ENCODE data around the gene SET.
"Not testable (repeated sequence)": the region's sequence is repeated elsewhere in the genome, so short reads cannot be mapped to it uniquely, and the experiment has no call there.

SET gene

DNA sequence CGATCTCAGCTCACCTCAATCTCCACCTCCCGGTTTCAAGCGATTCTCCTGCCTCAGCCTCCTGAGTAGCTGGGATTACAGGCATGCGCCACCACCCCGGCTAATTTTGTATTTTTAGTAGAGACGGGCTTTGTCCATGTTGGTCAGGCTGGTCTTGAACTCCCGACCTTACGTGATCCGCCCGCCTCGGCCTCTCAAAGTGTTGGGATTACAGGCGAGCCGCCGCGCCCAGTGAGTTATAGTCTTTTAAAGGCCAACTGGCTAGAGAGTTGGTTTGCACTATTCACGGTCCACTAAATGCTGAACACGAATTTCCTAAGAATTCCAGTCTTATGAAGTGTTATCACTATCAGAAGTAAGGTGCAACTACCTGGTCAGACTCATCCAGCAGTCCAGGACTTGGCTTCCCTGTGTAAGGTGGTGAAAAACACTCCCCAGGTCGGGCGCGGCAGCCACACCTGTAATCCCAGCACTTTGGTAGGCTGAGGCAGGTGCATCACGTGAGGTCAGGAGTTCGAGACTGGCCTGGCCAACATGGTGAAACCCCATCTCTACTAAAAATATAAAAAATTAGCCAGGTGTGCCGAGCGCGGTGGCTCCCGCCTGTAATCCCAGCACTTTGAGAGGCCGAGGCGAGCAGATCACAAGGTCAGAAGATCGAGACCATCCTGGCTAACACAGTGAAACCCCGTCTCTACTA, 10.2 kb downstream of the SET start:
- H2BK5ac ChIP-seq (ENCODE audit: low read length); H3K79me2 ChIP-seq (ENCODE audit: control insufficient read depth, insufficient read depth, low read length); H4K5ac ChIP-seq (ENCODE audit: low read length); H2AK5ac ChIP-seq (ENCODE audit: low read length); H2BK120ac ChIP-seq (ENCODE audit: low read depth, low read length); H3K4me1 ChIP-seq (ENCODE audit: control insufficient read depth, low read depth, low read length); H3K9ac ChIP-seq (ENCODE audit: low read length); H3K4ac ChIP-seq (ENCODE audit: low read depth, low read length); H4K8ac ChIP-seq (ENCODE audit: low read depth, low read length); H3K18ac ChIP-seq (ENCODE audit: low read length); H3K27me3 ChIP-seq (ENCODE audit: insufficient read depth, low read length, poor library complexity); H3K4me3 ChIP-seq (ENCODE audit: low read length); H3K23ac ChIP-seq (ENCODE audit: low read length); H2BK15ac ChIP-seq (replicated peaks; ENCODE audit: low read depth); H3K4me2 ChIP-seq (ENCODE audit: low read length); H3K79me1 ChIP-seq (ENCODE audit: low read length); H3K56ac ChIP-seq (ENCODE audit: low read length); H3K36me3 ChIP-seq (ENCODE audit: control insufficient read depth, insufficient read depth, low read length); H3K27ac ChIP-seq (ENCODE audit: low read depth, low read length); DNase-seq: not testable (repeated sequence)
- no CpG with 5 or more reads among the region's 30 CpGs for WGBS (ENCODE audit: extremely low coverage, insufficient coverage, low lambda C conversion rate)

DNA sequence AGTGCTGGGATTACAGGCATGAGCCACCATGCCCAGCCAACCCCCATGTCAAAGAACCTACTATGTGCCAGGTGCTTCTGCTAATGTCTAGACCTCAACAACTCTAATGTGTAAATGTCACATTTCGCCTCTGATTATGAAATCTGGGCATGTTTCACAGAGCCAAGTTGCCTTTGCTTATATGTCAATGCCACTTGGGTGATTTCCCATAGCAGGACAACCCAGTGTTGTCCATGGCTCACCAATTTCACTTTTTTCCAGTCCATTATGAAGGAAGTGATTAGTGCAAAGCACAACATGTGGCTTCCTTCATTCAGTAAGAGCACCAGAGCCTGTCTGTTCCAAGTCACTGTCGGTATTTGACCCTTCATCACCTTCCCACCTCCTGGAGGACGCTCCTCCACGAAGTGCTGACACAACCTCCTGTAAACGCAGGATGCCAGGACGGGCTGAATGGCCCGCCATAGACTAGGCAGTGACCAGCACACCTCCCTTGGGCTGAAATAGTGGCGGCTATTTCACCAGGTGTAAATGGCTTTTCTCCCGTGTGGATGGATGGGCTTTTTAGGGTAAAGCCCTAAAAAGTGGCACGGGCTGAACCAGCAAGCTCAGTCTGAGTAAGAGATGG, 12.3 kb downstream of the SET start:
- peak; percentile 38 for DNase-seq
- no peaks in the 10 kb centered on the region for H3K79me1 ChIP-seq (ENCODE audit: low read length)
- no peak overlapping the region for H3K4me2 ChIP-seq (ENCODE audit: low read length)
- H3K27me3 ChIP-seq (ENCODE audit: insufficient read depth, low read length, poor library complexity) = no peaks in the 10 kb centered on the region
- H3K9ac ChIP-seq (ENCODE audit: low read length) = no peak overlapping the region
- no peak overlapping the region for H3K23ac ChIP-seq (ENCODE audit: low read length)
- H4K5ac ChIP-seq (ENCODE audit: low read length) = no peak overlapping the region
- H4K8ac ChIP-seq (ENCODE audit: low read depth, low read length) = no peak overlapping the region
- no CpG with 5 or more reads among the region's 10 CpGs for WGBS (ENCODE audit: extremely low coverage, insufficient coverage, low lambda C conversion rate)
- no peak overlapping the region for H3K56ac ChIP-seq (ENCODE audit: low read length)
- H2BK15ac ChIP-seq (replicated peaks; ENCODE audit: low read depth) = no peak overlapping the region
- no peak overlapping the region for H2BK120ac ChIP-seq (ENCODE audit: low read depth, low read length)
- no peak overlapping the region for H2AK5ac ChIP-seq (ENCODE audit: low read length)
- no peaks in the 10 kb centered on the region for H3K79me2 ChIP-seq (ENCODE audit: control insufficient read depth, insufficient read depth, low read length)
- H2BK5ac ChIP-seq (ENCODE audit: low read length) = no peak overlapping the region
- no peak overlapping the region for H3K18ac ChIP-seq (ENCODE audit: low read length)
- H3K4me1 ChIP-seq (ENCODE audit: control insufficient read depth, low read depth, low read length) = peaks cover 2% of the 10 kb centered on the region
- peaks cover 4% of the 10 kb centered on the region for H3K36me3 ChIP-seq (ENCODE audit: control insufficient read depth, insufficient read depth, low read length)
- no peak overlapping the region for H3K4me3 ChIP-seq (ENCODE audit: low read length)
- no peak overlapping the region for H3K27ac ChIP-seq (ENCODE audit: low read depth, low read length)
- no peak overlapping the region for H3K4ac ChIP-seq (ENCODE audit: low read depth, low read length)

DNA sequence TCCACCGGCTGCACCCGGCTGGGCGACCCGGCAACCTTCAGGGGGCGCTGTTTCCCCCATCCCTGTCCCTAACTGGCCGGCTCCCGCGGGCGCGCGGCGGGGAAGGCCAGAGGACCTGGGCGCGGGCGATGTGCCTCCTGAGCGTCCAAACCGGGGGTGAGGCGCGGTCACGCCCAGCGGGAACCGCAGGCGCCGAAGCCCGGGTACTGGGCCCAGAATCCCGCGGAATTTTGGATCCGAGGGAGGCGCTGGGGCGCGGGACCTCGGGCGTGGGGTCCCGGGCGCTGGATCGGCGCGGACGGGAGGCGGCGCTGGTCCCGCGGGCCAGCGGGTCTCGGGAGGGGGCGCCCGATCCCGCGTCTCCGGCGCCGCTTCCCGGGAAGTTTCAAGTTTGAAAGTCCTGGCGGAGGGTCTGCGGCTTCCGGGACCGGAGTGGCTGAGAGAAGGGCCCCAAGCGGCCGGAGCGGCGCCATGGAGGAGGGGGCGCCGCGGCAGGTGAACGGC, 13.5 kb downstream of the SET start, which contains the start of gene PKN3:
Gene PKN3 (plus strand): TSS at position 59 of the 504 bp plus-strand sequence. CDS start 413 bp downstream, at position 472.
- Histone ChIP-seq H3K56ac (ENCODE audit: low read length) (peak within 1 kb of the TSS; percentile 81), H3K27ac (ENCODE audit: low read depth, low read length) (peak within 1 kb of the TSS; percentile 60), H3K79me1 (ENCODE audit: low read length) (no peaks in the 10 kb centered on the region), H3K4me2 (ENCODE audit: low read length) (peak within 1 kb of the TSS; percentile 84), H3K36me3 (ENCODE audit: control insufficient read depth, insufficient read depth, low read length) (no peaks in the 10 kb centered on the region), H3K9ac (ENCODE audit: low read length) (peak within 1 kb of the TSS; percentile 88), H3K23ac (ENCODE audit: low read length) (peak within 1 kb of the TSS; percentile 89), H2BK5ac (ENCODE audit: low read length) (no peak within 1 kb of the TSS), H3K79me2 (ENCODE audit: control insufficient read depth, insufficient read depth, low read length) (no peaks in the 10 kb centered on the region), H3K4ac (ENCODE audit: low read depth, low read length) (peak within 1 kb of the TSS; percentile 1), H3K4me3 (ENCODE audit: low read length) (peak within 1 kb of the TSS; percentile 72), H3K18ac (ENCODE audit: low read length) (peak within 1 kb of the TSS; percentile 88), H3K27me3 (ENCODE audit: insufficient read depth, low read length, poor library complexity) (no peaks in the 10 kb centered on the region), H2BK120ac (ENCODE audit: low read depth, low read length) (no peak within 1 kb of the TSS), H2BK15ac (replicated peaks; ENCODE audit: low read depth) (no peak within 1 kb of the TSS), H2AK5ac (ENCODE audit: low read length) (no peak within 1 kb of the TSS), H3K4me1 (ENCODE audit: control insufficient read depth, low read depth, low read length) (peaks cover 2% of the 10 kb centered on the region), H4K5ac (ENCODE audit: low read length) (no peak within 1 kb of the TSS), H4K8ac (ENCODE audit: low read depth, low read length) (no peak within 1 kb of the TSS)
- WGBS (ENCODE audit: extremely low coverage, insufficient coverage, low lambda C conversion rate) = no CpG with 5 or more reads among the region's 65 CpGs
- DNase-seq = peak; percentile 92

DNA sequence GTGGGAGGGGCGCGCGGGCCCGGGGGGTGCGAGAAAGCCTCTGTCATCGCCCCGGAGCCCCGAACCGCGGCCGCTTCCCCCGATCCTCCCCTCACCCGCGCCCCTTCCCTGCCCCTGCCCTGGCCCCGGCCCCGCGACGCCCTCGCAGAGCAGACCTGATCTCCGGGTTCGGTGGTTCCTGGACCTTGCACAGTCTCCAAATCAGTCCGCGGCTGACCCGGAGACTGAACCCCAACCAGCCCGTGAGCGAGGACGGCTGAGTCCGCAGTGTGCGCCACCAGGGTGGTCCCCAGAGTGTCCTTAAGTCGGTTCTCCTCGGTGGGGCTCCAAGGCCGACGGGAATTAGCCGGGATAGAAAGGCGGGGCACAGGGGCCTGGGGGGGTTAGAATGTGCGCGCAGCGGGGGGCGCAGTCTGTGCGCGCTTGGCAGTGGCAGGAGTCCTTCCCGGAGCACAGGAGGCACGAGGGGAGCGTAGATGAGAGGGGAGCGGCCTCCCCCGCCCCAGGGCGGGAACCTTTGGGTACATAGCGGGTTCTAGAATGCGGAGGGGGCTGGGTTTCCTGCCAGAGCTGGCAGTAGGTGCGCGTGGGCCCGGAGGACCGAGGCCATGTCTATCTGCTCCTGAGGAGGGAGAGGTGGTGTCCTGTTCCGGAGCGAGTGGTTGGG, 14.1 kb downstream of the SET start:
- Histone ChIP-seq H3K23ac (ENCODE audit: low read length) (peak overlapping the region; percentile 89), H3K27ac (ENCODE audit: low read depth, low read length) (peak overlapping the region; percentile 60), H3K4me1 (ENCODE audit: control insufficient read depth, low read depth, low read length) (peaks cover 2% of the 10 kb centered on the region), H3K79me2 (ENCODE audit: control insufficient read depth, insufficient read depth, low read length) (no peaks in the 10 kb centered on the region), H2BK120ac (ENCODE audit: low read depth, low read length) (no peak overlapping the region), H3K27me3 (ENCODE audit: insufficient read depth, low read length, poor library complexity) (no peaks in the 10 kb centered on the region), H3K4ac (ENCODE audit: low read depth, low read length) (peak overlapping the region; percentile 1), H3K79me1 (ENCODE audit: low read length) (no peaks in the 10 kb centered on the region), H3K36me3 (ENCODE audit: control insufficient read depth, insufficient read depth, low read length) (no peaks in the 10 kb centered on the region), H3K9ac (ENCODE audit: low read length) (peak overlapping the region; percentile 88), H3K4me2 (ENCODE audit: low read length) (peak overlapping the region; percentile 84), H2AK5ac (ENCODE audit: low read length) (peak overlapping the region; percentile 78), H2BK5ac (ENCODE audit: low read length) (no peak overlapping the region), H3K56ac (ENCODE audit: low read length) (peak overlapping the region; percentile 81), H3K18ac (ENCODE audit: low read length) (peak overlapping the region; percentile 88), H3K4me3 (ENCODE audit: low read length) (peak overlapping the region; percentile 72), H4K5ac (ENCODE audit: low read length) (no peak overlapping the region), H2BK15ac (replicated peaks; ENCODE audit: low read depth) (no peak overlapping the region), H4K8ac (ENCODE audit: low read depth, low read length) (no peak overlapping the region)
- WGBS (ENCODE audit: extremely low coverage, insufficient coverage, low lambda C conversion rate) = no CpG with 5 or more reads among the region's 55 CpGs
- DNase-seq = peak; percentile 69

DNA sequence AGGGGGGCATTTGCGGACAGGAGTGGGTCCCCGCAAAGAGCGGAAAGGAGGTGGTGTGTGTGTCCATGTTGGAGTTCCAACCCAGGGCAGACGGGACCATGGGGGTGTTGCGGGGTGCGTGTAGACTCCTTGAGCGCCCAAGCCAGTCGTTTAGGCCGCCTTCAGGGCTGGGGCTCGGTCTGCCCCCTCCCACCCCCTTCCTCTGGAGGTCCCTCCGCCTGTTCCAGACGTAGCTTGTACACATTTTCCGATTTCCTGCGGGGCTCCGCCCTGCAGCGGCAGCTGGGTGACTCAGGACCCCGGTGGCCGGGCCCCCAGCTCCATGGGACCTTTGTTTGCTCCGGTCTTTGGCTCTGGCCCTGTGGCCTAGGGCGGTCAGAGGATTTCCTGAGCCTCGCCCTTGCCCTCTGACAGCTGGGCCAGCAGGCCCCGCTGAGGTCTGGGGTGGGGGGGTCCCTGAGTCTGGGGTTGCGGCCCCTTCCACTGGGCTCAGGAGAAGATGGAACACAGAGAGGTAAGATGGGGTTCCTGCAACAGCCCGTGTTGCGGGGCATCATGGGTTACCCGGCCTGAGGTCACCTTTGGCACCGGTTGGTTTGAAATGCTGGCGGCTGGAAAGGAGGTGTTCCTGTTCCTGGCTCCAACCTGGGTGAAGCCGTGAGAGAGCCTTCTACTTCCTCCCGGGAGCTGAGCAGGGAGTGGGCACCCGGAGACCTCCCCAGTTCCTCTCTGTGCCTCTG, 14.8 kb downstream of the SET start:
- no CpG with 5 or more reads among the region's 31 CpGs for WGBS (ENCODE audit: extremely low coverage, insufficient coverage, low lambda C conversion rate)
- H3K27ac ChIP-seq (ENCODE audit: low read depth, low read length) = no peak overlapping the region
- peak overlapping the region; percentile 84 for H3K4me2 ChIP-seq (ENCODE audit: low read length)
- H3K27me3 ChIP-seq (ENCODE audit: insufficient read depth, low read length, poor library complexity) = no peaks in the 10 kb centered on the region
- no peak overlapping the region for H3K4ac ChIP-seq (ENCODE audit: low read depth, low read length)
- H3K79me1 ChIP-seq (ENCODE audit: low read length) = no peaks in the 10 kb centered on the region
- H3K18ac ChIP-seq (ENCODE audit: low read length) = peak overlapping the region; percentile 88
- no peak overlapping the region for H2BK120ac ChIP-seq (ENCODE audit: low read depth, low read length)
- H3K36me3 ChIP-seq (ENCODE audit: control insufficient read depth, insufficient read depth, low read length) = no peaks in the 10 kb centered on the region
- no peak overlapping the region for H4K5ac ChIP-seq (ENCODE audit: low read length)
- no peak overlapping the region for H2BK15ac ChIP-seq (replicated peaks; ENCODE audit: low read depth)
- H3K79me2 ChIP-seq (ENCODE audit: control insufficient read depth, insufficient read depth, low read length) = no peaks in the 10 kb centered on the region
- no peak for DNase-seq
- H3K4me3 ChIP-seq (ENCODE audit: low read length) = no peak overlapping the region
- peak overlapping the region; percentile 89 for H3K23ac ChIP-seq (ENCODE audit: low read length)
- peaks cover 2% of the 10 kb centered on the region for H3K4me1 ChIP-seq (ENCODE audit: control insufficient read depth, low read depth, low read length)
- H3K56ac ChIP-seq (ENCODE audit: low read length) = peak overlapping the region; percentile 81
- no peak overlapping the region for H2BK5ac ChIP-seq (ENCODE audit: low read length)
- H3K9ac ChIP-seq (ENCODE audit: low read length) = peak overlapping the region; percentile 88
- H4K8ac ChIP-seq (ENCODE audit: low read depth, low read length) = no peak overlapping the region
- H2AK5ac ChIP-seq (ENCODE audit: low read length) = peak overlapping the region; percentile 78

All from mesendoderm (in vitro differentiated cells).